ENCODE results near the gene KCTD8.

Gene KCTD8

GRCh38 chr4:44145868-44146267 is 302.7 kb downstream of the KCTD8 start:
- in situ Hi-C loops (cut with HindIII; ENCODE audit: low sequenced_read_pairs): no loop called here
- peak; percentile 58 for DNase-seq (ENCODE audit: low read depth, low spot score)
- no peak overlapping the region for H3K4me3 ChIP-seq (ENCODE audit: low read depth, low read length)
- no peak for TF ChIP-seq CTCF (IDR thresholded peaks at IDR 0.05; ENCODE audit: low read depth, low read length)

GRCh38 chr4:44132526-44132925 is 316.1 kb downstream of the KCTD8 start:
- no peak for DNase-seq (ENCODE audit: low read depth, low spot score)
- no peak overlapping the region for H3K4me3 ChIP-seq (ENCODE audit: low read depth, low read length)
- TF ChIP-seq CTCF (IDR thresholded peaks at IDR 0.05; ENCODE audit: low read depth, low read length): no peak
- in situ Hi-C loops (cut with HindIII; ENCODE audit: low sequenced_read_pairs): no loop called here
